Astrocyte of the hippocampus (primary cell): ENCODE data around the gene PELI1.
"Not testable (repeated sequence)": the region's sequence is repeated elsewhere in the genome, so short reads cannot be mapped to it uniquely, and the experiment has no call there.

ENCODE experiments used
- DNase-seq: peaks from one replicate; pipeline ENCODE4 v3.0.0; 2011; ENCODE audit warnings: low read depth, low spot score

The PELI1 gene

DNA sequence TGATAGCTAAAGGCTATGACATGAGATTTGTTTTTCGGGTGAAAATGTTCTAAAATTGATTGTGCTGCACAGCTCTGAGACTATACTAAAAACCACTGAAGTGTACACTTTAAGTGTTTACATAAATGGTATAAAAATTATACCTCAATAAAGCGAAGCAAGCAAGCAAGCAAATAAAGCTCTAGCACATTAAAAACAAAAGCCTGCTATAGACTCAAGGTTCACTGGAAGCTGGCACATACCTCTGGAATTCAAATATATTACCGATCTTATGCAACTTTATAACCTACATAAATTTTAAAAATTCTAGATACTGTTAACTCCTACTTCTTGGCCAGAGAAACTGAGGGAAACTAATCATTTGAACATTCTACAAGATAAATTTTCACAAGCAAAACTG lies 20.1 kb downstream of the PELI1 start:
- no peak for DNase-seq

DNA sequence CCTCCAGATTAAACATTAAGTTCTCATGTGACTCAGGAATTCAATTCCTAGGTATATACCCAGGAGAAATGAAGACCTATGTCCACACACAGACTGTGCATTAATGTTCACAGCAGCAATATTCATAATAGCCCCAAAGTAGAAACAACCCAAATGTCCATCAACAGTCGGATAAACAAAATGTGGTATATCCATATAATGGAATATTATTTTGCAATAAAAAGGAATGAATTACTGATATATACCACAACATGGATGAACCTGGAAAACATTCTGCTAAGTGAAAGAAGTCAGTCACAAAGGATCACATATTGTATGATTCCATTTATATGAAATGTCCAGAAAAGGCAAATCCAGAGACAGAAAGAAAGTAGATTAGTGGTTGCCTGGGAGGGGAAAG lies 20.5 kb downstream of the PELI1 start:
- no peak for DNase-seq

DNA sequence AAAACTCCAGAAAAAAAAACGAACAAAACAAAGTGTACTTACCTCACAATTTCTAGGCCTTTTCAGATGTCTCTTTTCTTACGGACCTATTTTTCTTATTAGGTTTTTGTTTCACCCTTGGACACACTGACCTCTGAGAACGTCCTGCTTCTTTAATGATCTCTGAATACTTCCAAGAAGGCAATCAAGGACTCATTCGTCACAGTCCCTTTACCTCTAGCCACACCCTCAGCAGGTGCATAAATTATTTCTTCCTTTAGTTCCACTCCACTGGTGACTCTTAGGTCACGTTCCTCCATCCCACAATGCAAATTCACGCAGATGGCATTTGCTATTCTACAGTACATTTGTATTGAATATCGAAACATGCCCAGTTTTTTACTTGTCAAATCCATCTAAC lies 21.9 kb downstream of the PELI1 start:
- DNase-seq: no peak

DNA sequence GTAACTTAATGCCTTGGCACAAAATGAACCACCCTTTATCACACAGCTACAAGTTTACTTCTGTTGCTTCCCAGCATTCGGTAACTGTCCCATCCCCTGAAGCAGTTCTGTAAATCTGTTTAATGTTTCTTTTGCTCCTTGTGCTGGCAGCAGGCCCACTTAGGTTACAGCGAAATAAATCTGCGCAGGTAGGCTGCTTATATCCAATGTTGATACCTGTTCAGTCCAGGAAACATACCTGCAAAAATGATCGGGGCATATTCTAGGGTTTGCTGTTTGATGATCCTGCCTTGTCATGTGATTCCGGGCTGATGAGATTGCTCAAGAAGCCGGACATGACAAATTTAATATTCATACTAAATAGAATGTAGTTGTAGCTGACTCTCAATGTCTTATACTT lies 23.3 kb downstream of the PELI1 start:
- DNase-seq: no peak

DNA sequence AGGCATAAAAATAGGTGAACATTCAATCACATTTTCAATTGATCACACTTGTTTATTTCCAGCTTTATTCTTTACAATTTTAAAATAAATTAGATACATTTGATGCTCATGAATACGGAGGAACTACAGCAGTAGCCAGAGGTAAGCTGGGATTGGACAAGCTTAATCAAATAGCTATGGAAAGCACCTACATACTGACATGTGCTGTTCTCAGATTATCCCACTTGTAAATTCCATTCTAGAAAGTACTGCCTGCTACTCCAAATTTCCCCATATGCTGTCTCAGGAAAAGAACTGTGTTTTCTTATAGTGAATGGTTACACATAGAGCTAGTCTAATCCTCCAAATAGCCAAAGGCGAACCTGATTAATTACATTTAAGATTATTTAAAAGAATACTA lies 24.2 kb downstream of the PELI1 start:
- no peak for DNase-seq

DNA sequence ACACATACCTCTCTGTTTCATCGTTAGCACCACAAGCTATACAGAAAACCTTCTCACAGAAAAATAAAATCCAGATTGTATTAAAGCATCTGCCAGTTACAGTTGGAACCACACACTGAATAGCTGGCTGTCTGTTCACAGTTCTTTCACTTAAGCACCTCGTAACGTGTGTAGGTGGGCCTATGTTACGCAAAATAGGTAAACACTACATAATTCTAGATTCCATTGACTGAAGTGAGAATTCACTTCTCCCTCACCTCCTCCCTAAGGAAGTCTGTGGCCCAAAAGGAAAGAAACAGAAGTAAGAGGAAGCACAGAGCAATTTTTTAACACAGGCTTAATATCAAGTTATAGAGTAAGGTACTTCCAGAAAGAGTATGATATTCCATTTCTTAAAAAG lies 24.9 kb downstream of the PELI1 start:
- DNase-seq: no peak

DNA sequence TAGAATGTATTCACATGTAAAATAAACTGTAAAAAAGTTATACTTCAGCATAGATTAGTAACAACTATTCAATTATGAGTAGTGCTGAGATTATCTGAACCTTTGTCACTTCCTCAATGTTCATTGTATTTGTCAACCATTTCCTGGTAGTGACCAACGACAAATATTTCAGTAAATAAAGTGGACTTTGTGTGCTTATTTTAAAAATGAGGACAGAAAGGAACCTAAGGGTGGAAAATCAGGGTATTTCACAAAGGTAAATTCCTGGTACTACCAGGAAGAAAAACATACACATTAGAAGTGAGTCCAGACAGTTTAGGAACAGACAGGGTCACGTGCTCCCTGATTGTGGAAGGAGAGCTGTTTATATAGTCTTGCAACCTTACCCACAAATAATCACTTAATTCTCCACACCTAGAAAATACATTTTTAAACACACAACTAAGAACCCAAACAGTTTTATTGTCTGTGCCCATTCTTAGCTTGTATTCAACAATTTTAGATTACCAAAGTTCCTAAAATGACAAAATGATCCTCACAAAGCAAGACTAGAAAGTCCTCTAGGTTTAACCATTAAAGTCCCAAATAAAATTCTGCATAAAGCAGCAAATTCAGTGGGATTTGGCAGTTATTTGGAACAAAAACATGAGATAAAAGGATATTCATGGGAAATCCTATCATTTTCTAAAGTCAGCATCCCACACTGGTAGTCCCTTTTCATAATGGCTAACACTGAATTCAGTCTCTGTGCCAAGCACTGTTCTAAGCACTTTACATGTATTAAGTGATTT lies 28.2 kb downstream of the PELI1 start:
- no peak for DNase-seq

DNA sequence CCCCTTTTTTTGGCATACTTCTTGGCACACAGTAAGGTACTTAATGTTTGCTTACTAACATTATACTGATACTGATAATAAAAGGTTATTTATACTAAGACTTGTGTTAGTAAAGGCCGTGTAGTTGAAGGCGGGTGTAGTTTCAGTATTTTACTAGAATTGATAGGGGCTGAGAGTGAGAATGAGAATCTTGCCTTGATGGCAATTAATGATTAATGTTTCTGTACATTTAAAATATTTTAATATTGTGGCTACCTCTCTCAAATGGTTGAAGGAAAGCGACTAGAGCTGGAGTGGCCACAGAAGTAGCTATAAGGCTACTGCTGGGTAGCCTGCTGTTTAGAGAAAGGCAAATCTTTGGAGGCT lies 29.3 kb downstream of the PELI1 start:
- DNase-seq: no peak

DNA sequence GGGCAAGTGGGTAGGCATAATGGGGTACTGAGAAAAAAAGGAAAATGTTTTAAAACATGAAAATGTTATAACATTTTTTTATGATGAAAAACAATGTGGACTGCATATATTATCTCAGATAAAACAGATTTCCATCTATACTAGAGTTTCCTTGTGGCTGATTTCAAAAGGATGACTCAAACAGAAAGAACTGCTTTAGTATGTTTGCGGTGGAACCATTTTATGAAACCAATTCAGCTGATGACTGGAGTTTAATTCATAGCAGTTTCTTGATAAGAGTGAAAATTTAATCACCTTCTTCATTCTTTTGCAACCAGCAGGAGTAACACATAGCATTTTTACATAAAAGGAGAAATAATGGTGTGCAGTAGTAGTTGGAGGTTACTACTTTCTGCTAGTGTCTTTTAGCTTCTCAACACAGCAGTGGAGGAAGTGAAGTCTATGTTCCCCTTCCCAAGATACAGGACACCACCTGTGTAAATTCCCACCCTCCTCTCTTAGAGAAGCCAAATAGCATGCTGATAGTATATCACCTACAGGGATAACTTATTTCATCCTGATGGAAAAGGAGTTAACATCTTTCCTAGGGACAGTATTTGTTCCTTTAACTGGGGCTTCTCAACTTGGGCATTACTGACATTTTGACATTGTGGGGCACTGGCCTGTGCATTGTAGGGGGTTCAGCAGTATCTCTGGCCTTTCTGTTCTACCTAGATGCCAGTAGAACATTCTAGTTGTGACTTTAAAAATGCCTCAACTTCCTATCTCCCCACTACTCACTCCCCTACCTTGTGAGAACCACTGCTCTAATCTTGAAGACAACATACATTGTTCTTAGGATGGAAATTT lies 29.9 kb downstream of the PELI1 start:
- peak; percentile 84 for DNase-seq

DNA sequence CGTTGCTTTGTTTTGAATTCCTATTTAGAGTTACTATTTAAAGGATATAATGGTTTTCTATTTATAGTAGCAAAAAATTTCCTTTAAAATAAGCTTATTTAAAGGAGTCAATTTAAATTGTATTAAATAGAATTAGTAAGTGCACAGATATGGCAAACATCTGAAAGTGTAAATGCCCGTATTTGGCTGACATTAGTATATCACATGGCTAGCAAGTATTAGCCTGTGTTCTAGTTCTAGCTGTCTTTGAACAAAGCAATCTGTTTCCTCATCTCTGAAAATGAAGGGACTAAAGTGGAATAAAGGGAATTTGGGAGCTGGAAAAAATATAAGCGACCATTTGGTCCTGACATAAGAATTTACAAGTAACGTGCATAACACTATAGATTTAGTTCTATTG lies 32.2 kb downstream of the PELI1 start:
- DNase-seq: no peak

DNA sequence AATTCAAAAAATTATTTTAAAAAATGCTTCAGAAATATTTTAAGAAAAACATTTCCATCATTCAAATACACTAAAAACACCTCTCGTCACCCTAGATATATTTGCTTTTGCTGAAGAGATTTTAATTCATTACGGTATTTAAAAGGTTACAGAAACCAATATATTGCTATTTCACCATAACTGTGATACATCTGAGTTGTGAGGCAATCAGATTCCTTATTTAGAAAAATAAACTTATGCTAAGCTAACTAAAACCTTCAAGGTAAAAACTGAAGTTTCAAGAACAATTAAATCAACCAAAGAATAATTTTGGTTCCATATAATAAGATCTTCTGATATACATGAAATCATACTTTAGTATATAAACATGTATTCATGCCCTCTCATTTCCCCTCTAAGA lies 32.8 kb downstream of the PELI1 start:
- no peak for DNase-seq

DNA sequence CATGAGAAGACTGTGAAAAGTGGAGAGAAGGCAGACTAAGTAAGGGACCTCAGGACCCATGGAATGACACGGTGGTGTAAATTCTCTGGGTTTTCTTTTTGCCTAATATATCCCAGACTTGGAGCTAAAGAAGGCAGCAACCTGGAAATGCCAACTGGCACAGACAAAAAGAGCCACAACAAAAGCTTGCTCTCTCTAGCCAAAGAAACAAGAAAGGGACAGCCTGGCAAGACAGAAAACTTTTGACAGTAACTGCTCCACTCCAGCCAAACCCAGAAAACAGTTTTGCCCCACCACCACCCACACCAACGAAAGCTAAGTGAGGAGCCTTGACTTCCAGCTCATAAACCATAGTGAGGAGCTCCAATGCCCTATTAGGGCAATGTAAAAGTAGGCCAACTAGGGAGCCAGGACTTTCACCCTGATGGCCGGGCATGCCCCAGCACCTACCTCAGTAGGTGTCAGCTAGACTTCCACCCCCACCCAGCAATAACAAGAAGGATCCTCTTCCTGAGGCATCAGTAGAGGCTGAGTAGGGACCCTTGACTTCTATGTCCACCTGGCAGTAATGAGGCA lies 35.5 kb downstream of the PELI1 start:
- peak; percentile 16 for DNase-seq

DNA sequence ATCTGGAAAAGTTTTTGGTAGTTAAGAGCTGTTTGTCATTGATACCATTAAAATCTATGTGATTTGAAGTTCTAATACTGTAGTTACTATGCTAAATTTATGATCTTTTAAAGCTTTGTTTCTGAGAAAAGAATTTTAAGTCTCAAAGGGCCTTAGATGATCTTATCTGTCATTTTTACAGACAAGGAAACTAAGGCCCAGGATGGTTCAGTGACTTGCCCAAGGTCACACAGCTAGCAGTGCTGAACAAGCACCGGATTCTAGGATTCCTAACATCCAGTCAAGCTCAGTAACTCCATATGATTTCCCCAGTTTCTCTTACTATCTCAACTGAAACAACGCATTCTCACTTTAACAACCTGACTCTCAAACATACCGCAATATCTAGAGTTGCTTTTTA lies 37.7 kb downstream of the PELI1 start:
- no peak for DNase-seq

DNA sequence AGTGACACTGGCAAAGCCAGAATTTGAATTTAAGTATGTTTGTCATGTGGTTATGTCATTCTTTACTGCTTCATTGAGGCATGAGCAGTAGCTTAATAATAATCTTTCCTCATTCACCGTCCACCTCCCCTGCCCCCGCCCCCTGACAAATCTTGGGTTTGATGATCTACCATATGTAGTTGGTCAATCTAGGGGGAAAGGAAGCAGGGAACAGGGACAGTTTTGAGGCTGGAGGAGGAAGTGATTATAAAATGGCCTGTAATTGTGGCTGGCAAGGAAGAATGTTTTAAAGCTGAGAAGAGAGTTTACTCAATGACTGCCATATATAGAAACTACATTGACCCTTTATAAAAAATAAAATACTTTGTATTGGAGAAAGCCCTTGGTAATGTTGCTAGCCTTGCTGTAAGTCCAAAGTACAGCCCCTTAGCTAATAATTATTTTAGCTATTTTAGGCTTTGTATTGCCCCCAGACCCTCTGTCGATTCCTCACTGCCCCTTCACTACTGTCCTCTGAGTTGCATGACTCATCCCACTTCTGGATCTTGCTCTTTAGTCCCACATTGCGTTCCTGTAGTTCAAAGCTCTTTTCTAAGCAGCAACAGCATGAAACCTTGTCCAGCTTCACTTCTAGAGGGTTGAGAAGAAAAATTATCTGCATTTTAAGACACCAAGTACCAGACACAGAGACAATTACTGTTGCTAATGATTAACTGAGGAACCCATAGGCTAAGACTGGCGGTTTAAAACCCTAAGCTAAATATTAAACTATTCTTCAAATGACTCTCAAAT lies 38.4 kb downstream of the PELI1 start:
- DNase-seq: no peak

DNA sequence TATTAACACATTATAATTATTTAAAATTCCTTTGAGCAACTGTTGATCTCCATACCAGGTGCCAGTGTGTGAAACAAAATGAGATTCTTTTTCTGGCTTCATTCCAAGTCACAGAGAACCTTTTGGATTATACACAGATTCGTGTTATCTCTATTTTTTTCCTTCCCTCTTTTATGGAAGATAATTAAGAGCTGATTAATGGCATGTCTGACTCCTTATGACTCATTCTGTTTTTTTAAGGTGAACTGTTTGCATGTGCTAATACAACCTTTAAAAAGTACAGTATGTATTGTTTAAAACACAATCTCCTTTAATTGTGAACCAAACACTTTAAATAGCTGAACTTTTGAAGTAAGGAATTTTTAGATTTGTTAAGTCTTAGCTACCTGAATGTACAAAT lies 39.3 kb downstream of the PELI1 start:
- no peak for DNase-seq

DNA sequence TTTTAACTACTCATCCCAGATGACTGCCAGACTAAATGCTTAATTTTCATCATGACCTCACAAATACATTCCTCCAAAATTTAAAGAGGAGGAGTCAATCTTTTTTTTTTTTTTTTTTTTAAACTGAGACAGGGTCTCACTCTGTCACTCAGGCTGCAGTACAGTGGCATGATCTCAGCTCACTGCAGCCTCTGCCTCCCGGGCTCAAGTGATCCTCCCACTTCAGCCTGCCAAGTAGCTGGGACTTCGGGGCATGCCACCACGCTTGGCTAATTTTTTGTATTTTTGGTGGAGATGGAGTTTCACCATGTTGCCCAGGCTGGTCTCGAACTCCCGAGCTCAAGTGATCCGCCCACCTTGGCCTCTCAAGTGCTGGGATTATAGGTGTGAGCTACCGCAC lies 41.5 kb downstream of the PELI1 start:
- not testable (repeated sequence) for DNase-seq

DNA sequence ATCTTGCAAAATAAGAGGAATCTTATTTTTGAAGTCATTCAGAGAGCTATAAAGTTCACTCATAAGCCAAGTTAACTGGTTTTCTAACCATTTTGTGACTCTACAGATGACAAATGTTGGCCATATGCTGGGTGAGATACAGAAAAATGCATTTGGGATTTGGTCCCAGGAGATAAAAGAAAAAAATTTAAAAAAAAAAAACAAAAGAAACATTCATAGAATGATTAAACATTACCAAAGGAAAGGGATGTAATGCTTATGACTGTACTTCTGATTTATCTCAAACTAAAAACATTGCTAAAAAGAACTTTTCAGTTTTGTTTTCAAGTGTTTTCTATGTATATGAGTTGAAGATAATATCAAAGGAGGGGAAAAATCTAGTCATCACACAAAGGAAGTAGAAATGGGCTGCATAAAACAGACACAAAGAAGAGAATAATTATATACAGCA lies 43.1 kb downstream of the PELI1 start:
- no peak for DNase-seq

DNA sequence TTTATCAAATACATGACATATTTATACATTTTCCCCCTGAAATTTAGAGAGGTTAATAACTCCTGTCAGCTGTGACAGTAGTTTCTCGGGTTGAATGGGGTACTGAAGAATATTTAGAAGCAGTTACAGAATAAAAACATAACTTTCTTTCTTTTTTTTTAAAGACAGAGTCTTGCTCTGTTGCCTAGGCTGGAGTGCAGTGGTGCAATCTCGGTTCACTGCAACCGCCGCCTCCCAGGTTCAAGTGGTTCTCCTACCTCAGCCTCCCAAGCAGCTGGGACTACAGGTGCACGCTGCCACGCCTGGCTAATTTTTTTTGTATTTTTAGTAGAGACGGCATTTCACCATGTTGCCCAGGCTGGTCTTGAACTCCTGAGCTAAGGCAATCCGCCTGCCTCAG lies 43.6 kb downstream of the PELI1 start:
- DNase-seq: not testable (repeated sequence)

DNA sequence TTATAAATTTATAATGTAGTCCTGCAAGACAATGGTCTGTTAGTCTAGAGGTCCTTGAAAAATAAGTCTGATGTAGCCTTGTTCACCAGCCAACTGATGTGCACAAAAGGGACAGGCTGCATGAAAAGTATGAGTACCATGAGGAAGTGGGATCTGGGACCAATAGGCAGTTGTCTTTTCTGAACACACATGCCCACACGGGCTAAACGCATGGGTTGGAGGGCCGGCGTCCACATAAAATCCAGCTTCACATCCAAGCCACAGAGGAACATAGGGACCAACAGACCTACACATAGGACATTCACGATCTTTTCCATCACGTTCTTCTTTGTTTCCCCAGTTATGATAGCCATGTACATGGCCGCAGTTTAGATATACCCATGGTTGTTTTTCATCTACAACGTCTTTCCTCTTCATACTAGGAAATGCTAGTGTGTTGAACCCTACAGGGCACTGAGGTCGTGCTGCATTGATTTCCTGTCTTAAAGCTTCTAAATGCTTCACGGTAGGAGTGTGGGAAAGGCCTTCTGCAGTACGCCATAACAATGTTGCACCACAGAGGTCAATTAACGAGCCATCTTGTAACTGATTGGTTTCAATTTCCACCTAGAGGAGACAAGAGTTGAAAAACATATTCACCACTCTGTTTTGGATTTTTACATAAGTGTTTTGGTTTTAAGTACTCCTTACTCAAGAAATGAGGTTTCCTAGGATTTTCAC lies 49.4 kb downstream of the PELI1 start:
- no peak for DNase-seq

DNA sequence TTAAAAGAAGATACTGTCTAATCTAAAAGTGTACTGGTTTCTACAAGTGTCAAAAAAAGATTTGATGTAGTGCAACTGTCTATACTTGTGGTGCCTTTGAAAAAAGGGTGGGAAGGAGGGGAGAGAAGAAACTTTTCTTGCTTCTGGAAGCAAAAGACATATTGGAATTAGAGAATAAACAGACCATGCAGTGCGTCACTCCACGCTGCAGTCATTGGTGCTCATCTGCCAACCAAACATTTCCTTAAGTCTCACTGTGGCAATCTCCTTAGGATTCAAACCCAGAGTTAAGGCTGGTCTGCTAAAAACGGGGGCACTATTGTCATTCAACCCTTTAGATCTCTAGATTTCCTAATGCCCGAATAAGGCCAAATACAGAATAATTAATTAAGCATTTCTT lies 50.9 kb downstream of the PELI1 start:
- DNase-seq: no peak

DNA sequence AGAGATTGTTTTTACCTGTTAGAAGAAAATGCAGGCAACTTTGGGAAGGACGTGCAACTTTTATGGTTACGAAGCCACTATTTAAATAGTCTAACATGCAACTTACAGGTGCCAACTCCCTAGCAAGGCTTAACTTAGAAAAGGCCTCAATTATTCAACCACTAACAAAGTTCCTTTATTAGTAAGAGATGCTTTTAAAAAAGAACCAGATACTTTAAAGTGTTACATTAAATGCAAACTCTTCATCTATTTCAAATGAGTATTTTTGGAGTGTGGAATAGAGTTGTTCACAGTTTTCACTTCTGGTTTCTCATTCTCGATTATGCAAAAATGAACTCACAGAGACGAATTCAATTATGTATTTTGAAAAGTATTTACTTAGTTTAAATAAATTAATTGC lies 51.7 kb downstream of the PELI1 start:
- DNase-seq: no peak
